Esophagus muscularis mucosa (tissue), 4 donors: ENCODE data around the gene UCN3.

Experiments used
- CTCF ChIP-seq, 3 experiments: fragments of 200-600 bp in 2 of 3; fragments of 450-650 bp in 1 of 3; sonication (generic) in 2 of 3; IDR thresholded peaks; one replicate each; pipeline ENCODE4 v1.5.1; 2017 to 2019; ENCODE audit warnings: antibody characterized with exemption in 3 of 3, mild to moderate bottlenecking in 2 of 3, moderate library complexity in 1 of 3
- EP300 ChIP-seq: sonication (generic); formaldehyde crosslinking; IDR thresholded peaks from one replicate; pipeline ENCODE4 v1.6.1; 2017; ENCODE audit warnings: antibody characterized with exemption
- POLR2AphosphoS5 ChIP-seq, 2 donors: sonication (generic); formaldehyde crosslinking; IDR thresholded peaks; one replicate each; pipeline ENCODE4 v1.6.1; 2017; ENCODE audit warnings: antibody characterized with exemption in 2 of 2

GRCh38 chr10:5419466-5420094 is 54.8 kb downstream of the UCN3 start:
- TF ChIP-seq POLR2AphosphoS5 (IDR thresholded peaks at IDR 0.05) (no peak), CTCF (IDR thresholded peaks at IDR 0.05) (no peak), EP300 (no peak)
